Measurements from ENCODE around the gene TBC1D17.

GRCh38 chr19:49880162-49880869, 2.8 kb downstream of the TBC1D17 start:
- TF ChIP-seq POLR2A (IDR thresholded peaks at IDR 0.05) (no peak), CTCF (IDR thresholded peaks at IDR 0.05) (no peak)

All from adrenal gland (tissue), 5 donors.